Natural killer cell (primary cell): ENCODE data around the gene SUMO2. TPM values are rescaled to one million over a fixed set of nuclear protein-coding genes. Genes with fewer than 3 reads are reported as not detected.
A peak's percentile ranks its signal among the peaks of the same experiment; 100 is the strongest.

Source experiments
- ATAC-seq, 3 donors: fragments of 150-1000 bp in 2 of 3; fragments of 200-7000 bp in 1 of 3; cut with Tn5 transposase; 1 replicate in 1 of 3; 2 replicates in 2 of 3; pipeline ENCODE4 v1.10.0; 2021; ENCODE audit warnings: mild to moderate bottlenecking in 2 of 3, moderate library complexity in 2 of 3
- DNase-seq, 2 donors: peaks; one replicate each; pipeline versions ENCODE4 v3.0.0 to v3.0.0-alpha.2; 2013 to 2021; ENCODE audit warnings: mixed read lengths in 1 of 2
- H3K27ac ChIP-seq: one replicate; pipeline ENCODE4 v1.5.1; 2013; ENCODE audit warnings: mild to moderate bottlenecking, low read length
- H3K27me3 ChIP-seq: one replicate; pipeline ENCODE4 v1.6.1; 2013; ENCODE audit warnings: low read length; ENCODE audit not compliant: control insufficient read depth, insufficient read depth
- H3K36me3 ChIP-seq: one replicate; pipeline ENCODE4 v1.6.1; 2013; ENCODE audit warnings: low read length; ENCODE audit not compliant: control insufficient read depth, insufficient read depth
- H3K4me1 ChIP-seq: one replicate; pipeline ENCODE4 v1.6.1; 2013; ENCODE audit warnings: low read length; ENCODE audit not compliant: control insufficient read depth, insufficient read depth
- H3K4me3 ChIP-seq: one replicate; pipeline ENCODE4 v1.5.1; 2013; ENCODE audit warnings: low read length
- H3K9me3 ChIP-seq: one replicate; pipeline ENCODE4 v1.6.1; 2013; ENCODE audit warnings: low read length; ENCODE audit not compliant: control insufficient read depth, insufficient read depth
- H3K27ac Mint-ChIP-seq, 2 donors: one replicate each; pipeline ENCODE4 v1.8.0; 2022; ENCODE audit warnings: mild to moderate bottlenecking in 2 of 2, mixed read lengths in 2 of 2, moderate library complexity in 1 of 2
- H3K27me3 Mint-ChIP-seq, 2 donors: one replicate each; pipeline ENCODE4 v1.8.0; 2022; ENCODE audit warnings: low read depth in 2 of 2, mixed read lengths in 2 of 2
- H3K36me3 Mint-ChIP-seq: one replicate; pipeline ENCODE4 v1.8.0; 2022; ENCODE audit warnings: mixed read lengths
- H3K4me1 Mint-ChIP-seq, 2 donors: one replicate each; pipeline ENCODE4 v1.8.0; 2022; ENCODE audit warnings: mixed read lengths in 2 of 2
- H3K4me3 Mint-ChIP-seq: one replicate; pipeline ENCODE4 v1.8.0; 2022; ENCODE audit warnings: mild to moderate bottlenecking, moderate library complexity, mixed read lengths
- H3K9me3 Mint-ChIP-seq, 2 donors: one replicate each; pipeline ENCODE4 v1.8.0; 2022; ENCODE audit warnings: mixed read lengths in 2 of 2
- WGBS: methylation state at CpG from one replicate; pipeline ENCODE4 v1.1.7; 2013; ENCODE audit warnings: missing lambda C conversion rate; ENCODE audit not compliant: insufficient coverage; 5-methylcytosine and 5-hydroxymethylcytosine counted together
- intact Hi-C: fragments of 100-400 bp; cut with micrococcal nuclease; formaldehyde crosslinking; loops from one replicate; pipeline ENCODE4 v1.14.2; 2022
- total RNA-seq, 4 donors: library from RNA; stranded (reverse); fragments of 120-200 nt in 1 of 4; gene quantifications; one replicate each; pipeline versions ENCODE4 v1.2.3 to v1.2.4, GENCODE V29; 2013 to 2022
- TF ChIP-seq, protein P1 (sequence below): fragments of 200-600 bp; IDR thresholded peaks from one replicate; pipeline ENCODE4 v1.8.0; 2022; ENCODE audit warnings: antibody characterized with exemption

The SUMO2 gene
- total RNA-seq, 3 donors from 2014 or later (not counting 1 experiment from before 2014, with no cell fraction given) = 240 to 294 (median 250) TPM

DNA sequence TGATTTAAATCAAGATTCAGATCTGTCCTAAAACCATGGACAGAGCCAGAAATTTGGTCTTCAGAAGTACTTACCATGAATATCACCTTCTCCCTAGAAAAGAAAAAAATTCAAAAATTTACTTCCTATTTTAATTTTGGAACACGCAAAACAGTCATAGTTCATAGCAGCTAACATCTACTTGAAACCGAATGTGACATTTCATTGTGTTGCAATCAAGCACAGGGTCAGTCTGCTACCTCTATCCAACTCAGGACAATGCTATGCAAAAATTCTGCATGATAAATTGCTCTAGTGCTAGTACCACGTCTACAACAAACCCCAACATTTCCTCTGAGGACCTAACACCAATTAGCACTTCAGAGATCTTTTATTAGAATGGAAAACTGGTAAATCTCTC lies 36.2 kb downstream of the SUMO2 start:
- Histone ChIP-seq H3K36me3 (peaks cover 35% of the 10 kb centered on the region), H3K27me3 (no peaks in the 10 kb centered on the region), H3K4me1 (peaks cover 3% of the 10 kb centered on the region), H3K27ac (no peak overlapping the region), H3K9me3 (no peaks in the 10 kb centered on the region), H3K4me3 (no peak overlapping the region)
- Mint-ChIP-seq H3K27me3 (no peaks in the 10 kb centered on the region), H3K4me3 (no peak overlapping the region), H3K9me3 (no peaks in the 10 kb centered on the region), H3K4me1 (peaks cover 7 to 11% of the 10 kb centered on the region in 2 donors), H3K36me3 (peaks cover 21% of the 10 kb centered on the region), H3K27ac (peak overlapping the region in 1 of 2 donors; percentile 78)
- TF ChIP-seq, protein P1, sequence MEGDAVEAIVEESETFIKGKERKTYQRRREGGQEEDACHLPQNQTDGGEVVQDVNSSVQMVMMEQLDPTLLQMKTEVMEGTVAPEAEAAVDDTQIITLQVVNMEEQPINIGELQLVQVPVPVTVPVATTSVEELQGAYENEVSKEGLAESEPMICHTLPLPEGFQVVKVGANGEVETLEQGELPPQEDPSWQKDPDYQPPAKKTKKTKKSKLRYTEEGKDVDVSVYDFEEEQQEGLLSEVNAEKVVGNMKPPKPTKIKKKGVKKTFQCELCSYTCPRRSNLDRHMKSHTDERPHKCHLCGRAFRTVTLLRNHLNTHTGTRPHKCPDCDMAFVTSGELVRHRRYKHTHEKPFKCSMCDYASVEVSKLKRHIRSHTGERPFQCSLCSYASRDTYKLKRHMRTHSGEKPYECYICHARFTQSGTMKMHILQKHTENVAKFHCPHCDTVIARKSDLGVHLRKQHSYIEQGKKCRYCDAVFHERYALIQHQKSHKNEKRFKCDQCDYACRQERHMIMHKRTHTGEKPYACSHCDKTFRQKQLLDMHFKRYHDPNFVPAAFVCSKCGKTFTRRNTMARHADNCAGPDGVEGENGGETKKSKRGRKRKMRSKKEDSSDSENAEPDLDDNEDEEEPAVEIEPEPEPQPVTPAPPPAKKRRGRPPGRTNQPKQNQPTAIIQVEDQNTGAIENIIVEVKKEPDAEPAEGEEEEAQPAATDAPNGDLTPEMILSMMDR = no peak
- ATAC-seq (no peak), DNase-seq (no peak)
- intact Hi-C loops = no loop called here
- WGBS = 93% methylated on average over 2 of the region's 3 CpGs

DNA sequence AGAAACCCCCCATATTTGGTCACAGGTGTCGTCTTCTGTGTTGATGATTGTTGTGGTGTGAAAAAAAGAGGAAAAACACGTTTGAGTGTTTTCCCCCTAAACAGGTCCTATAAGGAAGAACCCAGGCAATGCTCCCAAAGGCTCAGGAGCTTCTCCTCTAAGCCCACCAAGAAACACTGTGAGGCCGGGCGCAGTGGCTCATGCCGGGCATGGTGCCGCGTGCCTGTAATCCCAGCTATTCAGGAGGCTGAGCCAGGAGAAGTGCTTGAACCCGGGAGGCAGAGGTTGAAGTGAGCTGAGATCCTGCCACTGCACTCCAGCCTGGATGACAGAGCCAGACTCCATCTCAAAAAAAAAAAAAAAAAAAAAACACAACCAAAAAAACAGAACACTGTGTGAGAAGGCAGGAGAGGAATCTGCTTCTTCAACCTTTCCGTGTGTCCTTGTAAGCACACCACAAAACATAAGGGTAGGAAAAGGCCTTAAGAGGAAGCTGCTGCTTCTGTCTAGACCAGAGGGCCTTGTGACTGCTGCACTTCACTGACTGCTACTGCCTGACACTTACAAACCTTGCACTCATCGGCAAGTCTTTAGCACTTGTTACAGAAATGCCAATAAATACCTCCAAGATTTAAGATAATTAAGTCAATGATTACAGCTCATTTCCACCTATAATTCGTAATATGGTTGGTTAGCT lies 37.8 kb downstream of the SUMO2 start:
- H3K27ac ChIP-seq = no peak overlapping the region
- DNase-seq = no peak
- peaks cover 21% of the 10 kb centered on the region for H3K36me3 Mint-ChIP-seq
- no peaks in the 10 kb centered on the region for H3K9me3 ChIP-seq
- peaks cover 37% of the 10 kb centered on the region for H3K36me3 ChIP-seq
- peak overlapping the region in 1 of 2 donors; percentile 21 for H3K27ac Mint-ChIP-seq
- H3K27me3 ChIP-seq = no peaks in the 10 kb centered on the region
- H3K9me3 Mint-ChIP-seq = no peaks in the 10 kb centered on the region
- ATAC-seq = no peak
- H3K4me1 ChIP-seq = peaks cover 17% of the 10 kb centered on the region
- TF ChIP-seq, protein P1 = no peak
- no peak overlapping the region for H3K4me3 ChIP-seq
- peaks cover 19 to 25% of the 10 kb centered on the region in 2 donors for H3K4me1 Mint-ChIP-seq
- no peak overlapping the region for H3K4me3 Mint-ChIP-seq
- intact Hi-C loops = no loop called here
- H3K27me3 Mint-ChIP-seq = no peaks in the 10 kb centered on the region
- WGBS = 92% methylated on average over 10 of the region's 11 CpGs

DNA sequence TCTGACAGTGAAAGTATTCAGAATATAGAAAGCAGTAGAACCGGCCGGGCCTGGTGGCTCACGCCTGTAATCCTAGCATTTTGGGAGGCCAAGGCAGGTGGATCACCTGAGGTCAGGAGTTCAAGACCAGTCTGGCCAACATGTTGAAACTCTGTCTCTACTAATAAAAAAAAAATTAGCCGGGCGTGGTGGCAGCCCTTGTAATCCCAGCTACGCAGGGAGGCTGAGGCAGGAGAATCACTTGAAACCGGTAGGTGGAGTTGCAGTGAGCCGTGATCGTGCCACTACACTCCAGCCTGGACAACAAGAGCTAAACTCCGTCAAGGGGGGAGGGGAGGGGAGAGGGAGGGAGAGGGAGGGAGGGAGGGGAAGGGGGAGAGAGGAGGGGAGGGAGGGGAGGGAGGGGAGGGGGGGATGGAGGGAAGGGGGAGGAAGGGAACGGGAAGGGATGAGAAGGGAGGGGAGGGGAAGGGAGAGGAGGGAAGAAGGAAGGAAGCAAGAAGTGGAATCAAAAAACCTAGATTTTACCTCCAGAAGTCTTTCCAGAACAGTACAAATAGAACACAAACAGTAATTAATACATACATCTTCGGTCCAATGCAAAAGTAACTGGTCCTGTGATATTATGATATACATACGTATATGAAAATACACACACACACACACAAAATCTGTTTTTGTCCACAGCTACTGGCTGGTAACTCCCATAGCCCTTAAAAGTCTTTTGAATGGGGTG lies 40.4 kb downstream of the SUMO2 start:
- no peak overlapping the region for H3K27ac ChIP-seq
- ATAC-seq (no peak), DNase-seq (no peak)
- WGBS = 97% methylated on average over 11 of the region's 13 CpGs
- H3K27ac Mint-ChIP-seq = peak overlapping the region in 1 of 2 donors; percentile 78
- H3K9me3 ChIP-seq = no peaks in the 10 kb centered on the region
- no peak overlapping the region for H3K4me3 Mint-ChIP-seq
- peaks cover 37% of the 10 kb centered on the region for H3K36me3 ChIP-seq
- TF ChIP-seq, protein P1 = no peak
- H3K27me3 Mint-ChIP-seq = no peaks in the 10 kb centered on the region
- H3K4me1 Mint-ChIP-seq = peaks cover 12 to 17% of the 10 kb centered on the region in 2 donors
- H3K9me3 Mint-ChIP-seq = no peaks in the 10 kb centered on the region
- peaks cover 17% of the 10 kb centered on the region for H3K4me1 ChIP-seq
- H3K4me3 ChIP-seq = no peak overlapping the region
- H3K27me3 ChIP-seq = no peaks in the 10 kb centered on the region
- intact Hi-C loops = no loop called here
- peaks cover 10% of the 10 kb centered on the region for H3K36me3 Mint-ChIP-seq
